Pons (tissue), 1 donor: ENCODE data around the gene COG4.
"Not testable (repeated sequence)": the region's sequence is repeated elsewhere in the genome, so short reads cannot be mapped to it uniquely, and the experiment has no call there.

Experiments
- DNase-seq: peaks from one replicate; pipeline ENCODE4 v3.0.0-alpha.2; 2016; ENCODE audit warnings: low spot score

Gene COG4

GRCh38 chr16:70527315-70527996 is 4.1 kb upstream of the COG4 start:
- DNase-seq = no peak

DNA sequence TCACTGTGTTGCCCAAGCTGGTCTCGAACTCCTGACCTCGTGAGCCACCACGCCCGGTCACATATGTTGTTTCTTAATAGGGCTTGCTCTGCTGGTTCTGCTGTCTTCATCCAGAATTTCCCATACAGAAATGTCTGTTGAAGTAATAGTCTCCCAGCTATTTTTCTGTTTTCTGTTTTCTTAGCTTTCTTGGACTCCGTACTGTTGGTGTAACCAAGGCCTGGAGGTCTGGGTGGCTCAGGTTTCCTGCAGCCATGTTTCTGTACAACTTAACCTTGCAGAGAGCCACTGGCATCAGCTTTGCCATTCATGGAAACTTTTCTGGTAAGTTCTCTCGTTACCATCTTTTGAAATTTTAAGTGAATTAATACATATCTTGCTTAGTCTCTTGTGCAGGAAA is 3.0 kb upstream of the COG4 start:
- DNase-seq = no peak

GRCh38 chr16:70524399-70524825 is 1.1 kb upstream of the COG4 start:
- not testable (repeated sequence) for DNase-seq

DNA sequence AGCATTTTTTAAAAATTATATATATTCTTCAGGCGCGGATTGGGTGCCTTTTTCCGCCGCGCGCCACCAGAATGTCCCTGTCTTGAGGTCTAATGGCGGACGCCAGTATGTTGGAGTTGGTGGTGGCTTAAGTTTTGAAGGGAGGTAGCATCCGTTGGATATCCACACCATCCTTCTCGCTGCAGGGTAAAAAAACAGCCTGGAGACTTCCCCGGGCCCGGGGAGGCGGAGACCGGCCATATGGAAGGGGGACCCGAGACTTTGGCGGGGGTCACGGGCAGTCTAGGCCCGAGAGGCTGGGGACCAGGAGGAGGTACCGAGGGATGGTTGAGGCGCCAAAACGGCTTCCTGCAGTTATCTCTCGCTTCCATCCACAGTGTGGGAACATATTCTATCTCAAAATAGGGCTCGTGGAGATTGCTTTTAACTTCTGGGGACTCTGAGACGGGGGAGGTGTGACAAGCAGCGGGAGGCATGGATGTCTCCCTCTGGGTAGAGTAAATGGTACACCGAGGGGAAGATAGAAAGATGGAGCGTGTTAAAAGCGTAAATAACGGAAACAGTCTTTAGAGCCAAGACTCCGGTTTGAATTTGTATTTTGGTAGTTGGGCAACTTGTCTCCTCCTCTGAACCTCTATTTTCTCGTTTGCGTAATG is 517 bp upstream of the COG4 start, which contains the start of gene SF3B3:
Gene SF3B3, plus strand, starts transcription at position 74 of the 656 bp plus-strand sequence. CDS start 2,841 bp downstream, outside the sequence.
- peak; percentile 77 for DNase-seq

DNA sequence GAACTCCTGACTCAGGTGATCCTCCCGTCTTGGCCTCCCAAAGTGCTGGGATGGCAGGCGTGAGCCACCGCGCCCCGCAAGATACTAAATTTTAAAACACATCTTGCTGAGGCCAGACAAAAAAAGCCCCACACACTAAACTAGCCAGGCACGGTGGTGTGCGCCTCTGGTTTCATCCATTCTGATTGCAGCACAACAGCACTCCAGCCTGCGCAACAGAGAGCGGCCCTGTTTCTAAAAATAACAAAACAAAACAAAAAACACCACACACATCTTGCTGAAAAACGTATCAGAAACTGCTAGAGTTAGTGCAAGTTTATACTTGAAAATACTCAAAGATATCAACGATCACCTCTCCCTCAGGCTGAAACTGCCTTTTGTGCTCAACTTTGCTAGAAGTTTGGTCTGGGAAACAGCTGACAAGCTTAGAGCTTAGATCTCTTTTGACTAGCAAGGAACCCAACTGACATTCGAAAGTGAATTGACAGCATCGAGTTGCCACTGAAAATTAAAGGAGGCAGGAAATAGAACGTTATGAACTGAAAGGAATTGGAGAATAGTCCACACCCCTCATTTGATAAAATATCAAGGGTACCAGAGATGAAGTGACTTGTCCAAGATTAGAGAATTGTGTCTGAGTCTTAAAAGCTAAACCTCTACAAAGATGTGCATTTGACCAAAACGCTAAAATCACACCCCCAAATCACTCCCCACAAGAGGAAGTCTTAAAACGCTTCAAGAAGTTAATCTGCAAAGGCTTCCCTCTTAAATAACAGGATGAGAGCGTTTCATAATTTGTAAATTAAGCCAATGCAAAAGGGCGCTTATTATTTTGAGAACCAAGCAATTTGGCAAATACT is 908 bp downstream of the COG4 start:
- DNase-seq = peak; percentile 22

- no peak for DNase-seq
These were observed 2.6 kb downstream of the COG4 start for GRCh38 chr16:70520612-70521297.

- no peak for DNase-seq
These were observed 10.9 kb downstream of the COG4 start for GRCh38 chr16:70512456-70512855.

GRCh38 chr16:70511833-70512232 is 11.5 kb downstream of the COG4 start:
- DNase-seq = no peak

- DNase-seq = no peak
These were observed 13.1 kb downstream of the COG4 start for GRCh38 chr16:70510216-70510615.

GRCh38 chr16:70508752-70509151 is 14.6 kb downstream of the COG4 start:
- DNase-seq = no peak

DNA sequence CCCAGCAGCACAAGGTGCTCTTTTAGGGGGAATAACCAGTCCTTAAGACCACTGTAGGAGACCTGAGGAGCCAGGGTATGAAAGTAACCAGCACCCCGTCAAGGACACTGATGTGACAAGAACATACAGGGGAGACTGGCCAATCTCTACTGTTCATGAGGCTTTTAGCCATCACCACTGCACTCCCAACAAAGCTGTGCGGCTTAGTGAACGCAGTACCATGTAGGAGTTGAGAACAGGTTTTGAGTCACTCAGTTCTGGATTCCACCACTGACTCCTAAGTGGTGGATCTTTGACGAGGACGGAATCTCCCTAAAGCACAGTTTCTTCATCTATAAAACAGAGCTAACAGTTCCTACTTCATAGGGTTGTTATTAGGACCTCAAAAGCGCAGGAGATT is 26.8 kb downstream of the COG4 start:
- DNase-seq = no peak

- peak; percentile 4 for DNase-seq
These were observed 27.8 kb downstream of the COG4 start for GRCh38 chr16:70495425-70496182.

GRCh38 chr16:70494777-70495176 is 28.6 kb downstream of the COG4 start:
- no peak for DNase-seq

- DNase-seq = no peak
These were observed 29.1 kb downstream of the COG4 start for GRCh38 chr16:70494202-70494770.

DNA sequence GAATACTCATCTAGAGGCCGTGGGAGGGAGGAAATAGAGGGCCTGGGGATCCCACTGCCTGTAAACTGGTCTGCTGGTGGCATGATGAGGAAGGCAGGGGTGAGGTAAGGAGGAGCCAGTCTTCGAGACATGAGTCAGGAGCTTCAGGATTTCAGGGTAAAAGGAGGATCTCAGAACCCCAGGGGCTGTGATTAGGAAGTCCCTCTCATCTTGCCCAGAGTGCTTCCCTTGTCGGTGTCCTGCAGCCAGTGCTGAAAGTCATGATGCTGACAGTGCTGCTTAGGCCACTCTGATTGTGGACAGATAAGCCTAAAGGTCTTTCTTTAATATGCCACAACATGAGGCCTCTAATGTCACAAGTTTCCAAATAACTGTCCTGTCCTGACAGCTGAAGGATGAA is 29.6 kb downstream of the COG4 start:
- DNase-seq = no peak

GRCh38 chr16:70490261-70490660 is 33.1 kb downstream of the COG4 start:
- no peak for DNase-seq

DNA sequence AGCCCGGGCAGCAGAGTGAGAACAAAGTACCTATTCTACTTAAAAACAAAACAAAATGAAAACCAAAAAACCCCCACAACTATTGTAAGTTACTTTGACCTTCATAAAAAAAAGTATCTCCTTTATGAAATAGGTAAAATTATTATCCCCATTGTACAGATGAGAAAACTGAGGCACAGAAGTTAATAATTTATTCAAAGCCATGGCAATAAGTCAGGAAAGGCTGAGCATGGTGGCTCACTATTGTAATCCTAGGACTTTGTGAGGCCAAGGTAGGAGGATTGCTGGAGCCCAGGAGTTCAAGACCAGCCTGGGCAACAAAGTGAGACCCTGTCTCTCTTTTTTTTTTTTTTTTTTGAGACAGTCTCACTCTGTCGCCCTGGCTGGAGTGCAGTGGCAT is 38.5 kb downstream of the COG4 start:
- DNase-seq = no peak

GRCh38 chr16:70483426-70483825 is 39.9 kb downstream of the COG4 start:
- DNase-seq = peak; percentile 6

GRCh38 chr16:70482624-70483023 is 40.7 kb downstream of the COG4 start:
- no peak for DNase-seq

GRCh38 chr16:70481929-70482536 is 41.3 kb downstream of the COG4 start:
- no peak for DNase-seq
